Measurements from ENCODE around the gene NOC2L.

GRCh38 chr1:998745-998994, 39.6 kb upstream of the NOC2L start:
- TF ChIP-seq, protein P1, sequence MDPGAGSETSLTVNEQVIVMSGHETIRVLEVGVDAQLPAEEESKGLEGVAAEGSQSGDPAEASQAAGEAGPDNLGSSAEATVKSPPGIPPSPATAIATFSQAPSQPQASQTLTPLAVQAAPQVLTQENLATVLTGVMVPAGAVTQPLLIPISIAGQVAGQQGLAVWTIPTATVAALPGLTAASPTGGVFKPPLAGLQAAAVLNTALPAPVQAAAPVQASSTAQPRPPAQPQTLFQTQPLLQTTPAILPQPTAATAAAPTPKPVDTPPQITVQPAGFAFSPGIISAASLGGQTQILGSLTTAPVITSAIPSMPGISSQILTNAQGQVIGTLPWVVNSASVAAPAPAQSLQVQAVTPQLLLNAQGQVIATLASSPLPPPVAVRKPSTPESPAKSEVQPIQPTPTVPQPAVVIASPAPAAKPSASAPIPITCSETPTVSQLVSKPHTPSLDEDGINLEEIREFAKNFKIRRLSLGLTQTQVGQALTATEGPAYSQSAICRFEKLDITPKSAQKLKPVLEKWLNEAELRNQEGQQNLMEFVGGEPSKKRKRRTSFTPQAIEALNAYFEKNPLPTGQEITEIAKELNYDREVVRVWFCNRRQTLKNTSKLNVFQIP (CRISPR knock-in tag; IDR thresholded peaks at IDR 0.05; ENCODE audit: borderline replicate concordance, low read depth) = no peak
- TF ChIP-seq GLIS3 (CRISPR knock-in tag; IDR thresholded peaks at IDR 0.05) (no peak), ZNF70 (CRISPR knock-in tag; IDR thresholded peaks at IDR 0.05) (no peak), BACH2 (CRISPR knock-in tag; IDR thresholded peaks at IDR 0.05; ENCODE audit: borderline replicate concordance) (no peak), CSDC2 (CRISPR knock-in tag; IDR thresholded peaks at IDR 0.05) (no peak), CREB5 (CRISPR knock-in tag; IDR thresholded peaks at IDR 0.05; ENCODE audit: low read depth) (no peak), ZFP3 (CRISPR knock-in tag; IDR thresholded peaks at IDR 0.05) (no peak), ISL1 (CRISPR knock-in tag; IDR thresholded peaks at IDR 0.05) (no peak), RARB (CRISPR knock-in tag; IDR thresholded peaks at IDR 0.05) (no peak), ZC3H10 (CRISPR knock-in tag; IDR thresholded peaks at IDR 0.05) (no peak)

All from SK-N-SH treated with all-trans-retinoic acid at 6 μM for 48 hours (cell line).